CD14-positive monocyte (primary cell): Measurements from ENCODE around the gene CPT1A. TPM values are rescaled to one million over a fixed set of nuclear protein-coding genes. Genes with fewer than 3 reads are reported as not detected.

ENCODE experiments used
- DNase-seq, 3 donors: peaks; one replicate each; pipeline ENCODE4 v3.0.0-alpha.2; 2011 to 2022
- H2AFZ ChIP-seq: 2 replicates; pipeline ENCODE4 v1.6.0; 2012; ENCODE audit warnings: mild to moderate bottlenecking, low read depth, low read length, inconsistent platforms; ENCODE audit not compliant: insufficient read depth, poor library complexity, severe bottlenecking
- H3K27ac ChIP-seq, 2 donors: 1 replicate in 1 of 2; 2 replicates in 1 of 2; pipeline ENCODE4 v1.5.1; 2012 to 2013; ENCODE audit warnings: low read length in 2 of 2, control low read depth in 1 of 2, inconsistent platforms in 1 of 2, low read depth in 1 of 2, mild to moderate bottlenecking in 1 of 2
- H3K27me3 ChIP-seq, 2 donors: one replicate each; pipeline versions ENCODE4 v1.6.0 to v1.6.1; 2011 to 2013; ENCODE audit warnings: low read length in 2 of 2; ENCODE audit not compliant: control insufficient read depth in 2 of 2, insufficient read depth in 2 of 2
- H3K36me3 ChIP-seq, 2 donors: replicated peaks in 1 of 2; 1 replicate in 1 of 2; 2 replicates in 1 of 2; pipeline versions ENCODE4 v1.5.1 to v1.6.1; 2012 to 2013; ENCODE audit warnings: low read length in 2 of 2, control low read depth in 1 of 2, inconsistent platforms in 1 of 2, mild to moderate bottlenecking in 1 of 2; ENCODE audit not compliant: insufficient read depth in 2 of 2, control insufficient read depth in 1 of 2
- H3K4me1 ChIP-seq, 2 donors: 1 replicate in 1 of 2; 2 replicates in 1 of 2; pipeline versions ENCODE4 v1.5.1 to v1.6.1; 2012 to 2013; ENCODE audit warnings: low read length in 2 of 2, control low read depth in 1 of 2, inconsistent platforms in 1 of 2, mild to moderate bottlenecking in 1 of 2, moderate library complexity in 1 of 2; ENCODE audit not compliant: insufficient read depth in 2 of 2, control insufficient read depth in 1 of 2
- H3K4me2 ChIP-seq: replicated peaks from 2 replicates; pipeline ENCODE3; 2012; ENCODE audit warnings: low read length, moderate library complexity, mild to moderate bottlenecking; ENCODE audit not compliant: poor library complexity, severe bottlenecking; ENCODE audit errors: extremely low read depth
- H3K4me3 ChIP-seq, 3 experiments: fragments of 200-600 bp in 1 of 3; sonication (generic) in 1 of 3; replicated peaks in 1 of 3; 1 replicate in 2 of 3; 2 replicates in 1 of 3; pipeline ENCODE4 v1.5.1; 2011 to 2013; ENCODE audit warnings: low read length in 3 of 3, mild to moderate bottlenecking in 3 of 3, control low read depth in 2 of 3, low read depth in 2 of 3, inconsistent platforms in 1 of 3, moderate library complexity in 1 of 3
- H3K79me2 ChIP-seq: 2 replicates; pipeline ENCODE4 v1.6.0; 2012; ENCODE audit warnings: mild to moderate bottlenecking, control low read depth, inconsistent platforms, low read length, moderate library complexity; ENCODE audit not compliant: insufficient read depth
- H3K9ac ChIP-seq: 2 replicates; pipeline ENCODE4 v1.6.0; 2017; ENCODE audit warnings: low read length, mild to moderate bottlenecking; ENCODE audit not compliant: insufficient read depth, poor library complexity, severe bottlenecking
- H3K9me3 ChIP-seq, 2 donors: replicated peaks in 1 of 2; 1 replicate in 1 of 2; 2 replicates in 1 of 2; pipeline versions ENCODE4 v1.5.1 to v1.6.1; 2012 to 2013; ENCODE audit warnings: low read length in 2 of 2, control low read depth in 1 of 2; ENCODE audit not compliant: control insufficient read depth in 1 of 2, insufficient read depth in 1 of 2
- H4K20me1 ChIP-seq: 2 replicates; pipeline ENCODE4 v1.6.0; 2012; ENCODE audit warnings: mild to moderate bottlenecking, low read length, control low read depth, moderate library complexity; ENCODE audit not compliant: insufficient read depth
- H3K27ac Mint-ChIP-seq, 7 donors: one replicate each; pipeline ENCODE4 v1.8.0; 2020; ENCODE audit warnings: mild to moderate bottlenecking in 7 of 7, mixed read lengths in 7 of 7, moderate library complexity in 6 of 7, inconsistent platforms in 2 of 7
- H3K27me3 Mint-ChIP-seq, 3 donors: one replicate each; pipeline ENCODE4 v1.8.0; 2021 to 2022; ENCODE audit warnings: low read depth in 3 of 3, mild to moderate bottlenecking in 3 of 3, mixed read lengths in 3 of 3, moderate library complexity in 3 of 3, inconsistent platforms in 1 of 3
- H3K36me3 Mint-ChIP-seq, 2 donors: one replicate each; pipeline ENCODE4 v1.8.0; 2020; ENCODE audit warnings: mixed read lengths in 2 of 2, inconsistent platforms in 1 of 2, mild to moderate bottlenecking in 1 of 2
- H3K4me1 Mint-ChIP-seq: one replicate; pipeline ENCODE4 v1.8.0; 2020; ENCODE audit warnings: mild to moderate bottlenecking, mixed read lengths
- H3K4me3 Mint-ChIP-seq, 2 donors: one replicate each; pipeline ENCODE4 v1.8.0; 2020; ENCODE audit warnings: mild to moderate bottlenecking in 2 of 2, mixed read lengths in 2 of 2, moderate library complexity in 1 of 2
- H3K9me3 Mint-ChIP-seq, 7 donors: one replicate each; pipeline ENCODE4 v1.8.0; 2020 to 2022; ENCODE audit warnings: mixed read lengths in 7 of 7, mild to moderate bottlenecking in 6 of 7, moderate library complexity in 6 of 7, inconsistent platforms in 2 of 7
- WGBS: methylation state at CpG from one replicate; pipeline ENCODE4 v1.1.5; 2013; ENCODE audit warnings: missing lambda C conversion rate; ENCODE audit not compliant: insufficient coverage; 5-methylcytosine and 5-hydroxymethylcytosine counted together
- intact Hi-C, 2 donors: fragments of 100-400 bp; cut with micrococcal nuclease; formaldehyde crosslinking; loops; one replicate each; pipeline versions ENCODE4 v1.15.0 to v1.15.1; 2023
- polyA plus RNA-seq, 3 donors: library from polyadenylated mRNA; depleted of rRNA in 1 of 3; unstranded in 2 of 3; stranded (reverse) in 1 of 3; fragments of 300-500 nt in 2 of 3; fragments of >200 nt in 1 of 3; fragmentation: Illumina TruSeq in 2 of 3; gene quantifications; 1 replicate in 2 of 3; 2 replicates in 1 of 3; pipeline ENCODE4 v1.2.3, GENCODE V29; 2012 to 2021
- TF ChIP-seq, protein P1 (sequence below): fragments of 200-600 bp; IDR thresholded peaks from one replicate; pipeline ENCODE4 v1.8.0; 2022; ENCODE audit warnings: antibody characterized with exemption, mild to moderate bottlenecking

Gene CPT1A
- polyA plus RNA-seq, 3 donors: 5.6 to 42.5 (median 7.0) TPM

DNA sequence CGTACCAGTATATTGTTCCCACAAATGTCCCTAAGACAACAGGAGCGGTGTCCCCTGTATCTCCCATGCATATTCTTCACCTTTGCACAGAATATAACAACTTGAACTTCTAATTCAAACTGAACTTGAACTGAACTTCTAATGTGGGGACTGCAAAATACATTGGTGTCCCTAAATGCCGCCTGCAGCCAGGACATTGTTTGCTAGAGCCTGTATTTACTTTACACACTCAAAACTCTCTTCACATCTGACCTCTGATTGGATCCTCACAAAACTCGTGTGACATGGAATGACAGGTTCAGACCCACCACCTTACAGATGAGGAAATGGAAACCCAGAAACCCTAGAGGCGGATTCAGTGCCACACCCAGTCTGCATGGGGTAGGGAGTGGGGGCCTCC lies 6.4 kb downstream of the CPT1A start:
- peak overlapping the region in 1 of 2 donors; percentile 32 for H3K27ac ChIP-seq
- no peak for DNase-seq

DNA sequence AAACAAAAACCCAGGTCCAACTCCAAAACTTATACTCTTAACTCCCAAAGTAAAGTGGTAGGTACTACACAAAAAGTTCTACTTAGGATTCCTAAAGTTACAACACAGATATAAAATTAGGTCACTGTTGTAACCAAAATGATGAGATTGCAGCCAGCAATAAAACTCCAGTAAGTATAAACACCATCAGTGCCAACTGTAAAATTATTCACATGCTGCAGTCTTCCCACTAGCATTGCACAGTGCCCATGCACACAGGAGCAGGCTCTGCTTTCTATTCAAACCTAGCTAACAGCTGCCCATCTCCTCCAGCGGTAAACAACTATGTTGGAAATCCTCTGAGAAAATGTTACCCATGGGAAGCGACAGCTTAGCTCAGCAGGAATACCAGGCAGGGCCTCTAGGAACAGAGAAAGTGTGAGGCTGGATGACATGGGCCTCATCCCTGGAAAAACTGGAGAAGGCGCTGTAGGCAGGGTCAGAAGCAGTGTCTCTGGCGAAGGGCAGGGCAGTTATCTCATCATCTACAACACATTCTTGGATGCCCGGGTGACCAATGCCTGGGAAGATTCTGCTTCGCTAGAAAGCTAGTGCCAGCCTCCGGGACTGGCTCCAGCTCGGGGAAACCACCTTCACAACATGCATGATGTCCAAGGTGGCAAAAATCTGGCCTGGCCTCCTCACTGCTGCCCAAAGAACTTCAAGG lies 9.1 kb downstream of the CPT1A start:
- H3K4me1 Mint-ChIP-seq: peaks cover 72% of the 10 kb centered on the region

More for the DNA sequence above, 6.4 kb downstream of the CPT1A start:
- Mint-ChIP-seq H3K4me3 (no peak overlapping the region), H3K27me3 (peaks cover 0 to 2% (median 0%) of the 10 kb centered on the region in 3 donors), H3K4me1 (peaks cover 67% of the 10 kb centered on the region), H3K27ac (peak overlapping the region in 4 of 7 donors; percentile 7 to 68 (median 52)), H3K36me3 (peaks cover 17 to 27% of the 10 kb centered on the region in 2 donors), H3K9me3 (no peaks in the 10 kb centered on the region)
- TF ChIP-seq, protein P1, sequence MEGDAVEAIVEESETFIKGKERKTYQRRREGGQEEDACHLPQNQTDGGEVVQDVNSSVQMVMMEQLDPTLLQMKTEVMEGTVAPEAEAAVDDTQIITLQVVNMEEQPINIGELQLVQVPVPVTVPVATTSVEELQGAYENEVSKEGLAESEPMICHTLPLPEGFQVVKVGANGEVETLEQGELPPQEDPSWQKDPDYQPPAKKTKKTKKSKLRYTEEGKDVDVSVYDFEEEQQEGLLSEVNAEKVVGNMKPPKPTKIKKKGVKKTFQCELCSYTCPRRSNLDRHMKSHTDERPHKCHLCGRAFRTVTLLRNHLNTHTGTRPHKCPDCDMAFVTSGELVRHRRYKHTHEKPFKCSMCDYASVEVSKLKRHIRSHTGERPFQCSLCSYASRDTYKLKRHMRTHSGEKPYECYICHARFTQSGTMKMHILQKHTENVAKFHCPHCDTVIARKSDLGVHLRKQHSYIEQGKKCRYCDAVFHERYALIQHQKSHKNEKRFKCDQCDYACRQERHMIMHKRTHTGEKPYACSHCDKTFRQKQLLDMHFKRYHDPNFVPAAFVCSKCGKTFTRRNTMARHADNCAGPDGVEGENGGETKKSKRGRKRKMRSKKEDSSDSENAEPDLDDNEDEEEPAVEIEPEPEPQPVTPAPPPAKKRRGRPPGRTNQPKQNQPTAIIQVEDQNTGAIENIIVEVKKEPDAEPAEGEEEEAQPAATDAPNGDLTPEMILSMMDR: no peak
- Histone ChIP-seq H3K4me3 (no peak overlapping the region), H3K4me1 (peaks cover 52 to 58% of the 10 kb centered on the region in 2 donors), H3K9me3 (no peaks in the 10 kb centered on the region), H3K36me3 (peaks cover 3 to 11% of the 10 kb centered on the region in 2 donors), H3K27me3 (no peaks in the 10 kb centered on the region), H3K9ac (no peak overlapping the region), H2AFZ (no peak overlapping the region), H4K20me1 (peaks cover 83% of the 10 kb centered on the region), H3K4me2 (peak overlapping the region; percentile 0), H3K79me2 (peaks cover 93% of the 10 kb centered on the region)
- 100% methylated on average over 1 of the region's 5 CpGs for WGBS
- intact Hi-C loops: loop anchor here in 1 of 2 donors (10.0 kb wide), 1 partner anchor 249 kb away; no protein-coding TSS in a partner anchor

More for the DNA sequence above, 9.1 kb downstream of the CPT1A start:
- 72% methylated on average over 4 of the region's 8 CpGs for WGBS
- Histone ChIP-seq H3K79me2 (peaks cover 100% of the 10 kb centered on the region), H3K9me3 (no peaks in the 10 kb centered on the region), H4K20me1 (peaks cover 96% of the 10 kb centered on the region), H3K36me3 (peaks cover 5 to 12% of the 10 kb centered on the region in 2 donors), H3K4me1 (peaks cover 53 to 58% of the 10 kb centered on the region in 2 donors), H3K9ac (no peak overlapping the region), H3K4me3 (no peak overlapping the region), H3K27me3 (no peaks in the 10 kb centered on the region), H3K27ac (no peak overlapping the region), H2AFZ (no peak overlapping the region), H3K4me2 (no peak overlapping the region)
- DNase-seq: no peak
- Mint-ChIP-seq H3K36me3 (peaks cover 26 to 36% of the 10 kb centered on the region in 2 donors), H3K9me3 (no peaks in the 10 kb centered on the region), H3K27ac (peak overlapping the region in 3 of 7 donors; percentile 25 to 63 (median 26)), H3K4me3 (no peak overlapping the region), H3K27me3 (peaks cover 0 to 5% (median 3%) of the 10 kb centered on the region in 3 donors)
- intact Hi-C loops: loop anchor here in 1 of 2 donors (10.0 kb wide), 1 partner anchor 252 kb away; no protein-coding TSS in a partner anchor
- TF ChIP-seq, protein P1: no peak
